Neural progenitor cell (in vitro differentiated cells): Measurements from ENCODE around the gene C3orf70. TPM values are rescaled to one million over a fixed set of nuclear protein-coding genes. Genes with fewer than 3 reads are reported as not detected.

Experiments
- DNase-seq: peaks from one replicate; pipeline ENCODE4 v3.0.0-alpha.2; 2016; ENCODE audit warnings: low spot score
- H2AFZ ChIP-seq: fragments of 200-600 bp; sonication (generic); replicated peaks from 2 replicates; pipeline ENCODE4 v1.6.1; 2016; ENCODE audit warnings: antibody characterized with exemption
- H3F3A ChIP-seq: fragments of 200-600 bp; sonication (generic); 2 replicates; pipeline ENCODE4 v1.6.1; 2016; ENCODE audit warnings: antibody characterized with exemption, low read depth
- H3K27ac ChIP-seq: fragments of 200-600 bp; sonication (generic); 2 replicates; pipeline ENCODE4 v1.5.1; 2016; ENCODE audit warnings: mild to moderate bottlenecking
- H3K27me3 ChIP-seq: fragments of 200-600 bp; sonication (generic); 2 replicates; pipeline ENCODE4 v1.6.1; 2016; ENCODE audit warnings: mild to moderate bottlenecking, moderate library complexity
- H3K36me3 ChIP-seq: fragments of 200-600 bp; sonication (generic); 2 replicates; pipeline ENCODE4 v1.5.1; 2016
- H3K4me1 ChIP-seq: fragments of 200-600 bp; sonication (generic); 2 replicates; pipeline ENCODE4 v1.6.1; 2016; ENCODE audit warnings: mixed run types
- H3K4me2 ChIP-seq: fragments of 200-600 bp; sonication (generic); 2 replicates; pipeline ENCODE4 v1.6.1; 2016
- H3K4me3 ChIP-seq: fragments of 200-600 bp; sonication (generic); 2 replicates; pipeline ENCODE4 v1.5.1; 2016
- H3K79me2 ChIP-seq: fragments of 200-600 bp; sonication (generic); 2 replicates; pipeline ENCODE4 v1.6.1; 2016; ENCODE audit warnings: low read depth
- H3K9ac ChIP-seq: fragments of 200-600 bp; sonication (generic); 2 replicates; pipeline ENCODE4 v1.6.1; 2016
- H3K9me3 ChIP-seq: fragments of 200-600 bp; sonication (generic); 2 replicates; pipeline ENCODE4 v1.5.1; 2016; ENCODE audit warnings: low read depth
- H4K20me1 ChIP-seq: fragments of 200-600 bp; sonication (generic); 2 replicates; pipeline ENCODE4 v1.6.1; 2016; ENCODE audit warnings: low read depth
- H3K27ac Mint-ChIP-seq: 3 replicates; pipeline ENCODE4 v1.8.0; 2021; ENCODE audit warnings: mixed read lengths
- H3K27me3 Mint-ChIP-seq: 2 replicates; pipeline ENCODE4 v1.8.0; 2022; ENCODE audit warnings: low read depth, mild to moderate bottlenecking, inconsistent platforms, moderate library complexity, mixed read lengths; ENCODE audit not compliant: insufficient read depth
- H3K36me3 Mint-ChIP-seq: 3 replicates; pipeline ENCODE4 v1.8.0; 2021; ENCODE audit warnings: mixed read lengths
- H3K4me1 Mint-ChIP-seq: 3 replicates; pipeline ENCODE4 v1.8.0; 2021; ENCODE audit warnings: mixed read lengths
- H3K4me3 Mint-ChIP-seq: 3 replicates; pipeline ENCODE4 v1.8.0; 2021; ENCODE audit warnings: mild to moderate bottlenecking, moderate library complexity, mixed read lengths
- H3K9me3 Mint-ChIP-seq: 3 replicates; pipeline ENCODE4 v1.8.0; 2020; ENCODE audit warnings: mixed read lengths
- EZH2 ChIP-seq: fragments of 200-600 bp; sonication (generic); IDR thresholded peaks from 2 replicates; pipeline ENCODE4 v1.6.1; 2017; ENCODE audit warnings: antibody characterized with exemption, mild to moderate bottlenecking, moderate library complexity
- EZH2phosphoT487 ChIP-seq: fragments of 200-600 bp; sonication (generic); IDR thresholded peaks from 2 replicates; pipeline ENCODE4 v1.6.1; 2017; ENCODE audit warnings: antibody characterized with exemption
- total RNA-seq: library from RNA; depleted of rRNA; stranded (reverse); fragments of >200 nt; gene quantifications from 2 replicates; pipeline ENCODE4 v1.2.3, GENCODE V29; 2015; ENCODE audit warnings: low replicate concordance
- TF ChIP-seq, protein P1 (sequence below): fragments of 200-600 bp; sonication (generic); IDR thresholded peaks from 2 replicates; pipeline ENCODE4 v1.5.1; 2017; ENCODE audit warnings: antibody characterized with exemption, mild to moderate bottlenecking

Gene C3orf70
- total RNA-seq, 1 donor from 2014 or later: 4.8 TPM

GRCh38 chr3:185046603-185047002 lies 106.3 kb downstream of the C3orf70 start:
- Histone ChIP-seq H3F3A (no peaks in the 10 kb centered on the region), H3K79me2 (no peaks in the 10 kb centered on the region), H3K9ac (no peak overlapping the region), H3K4me3 (no peak overlapping the region), H3K9me3 (no peaks in the 10 kb centered on the region), H3K27me3 (no peaks in the 10 kb centered on the region), H3K27ac (no peak overlapping the region), H3K36me3 (no peaks in the 10 kb centered on the region), H3K4me2 (no peak overlapping the region), H4K20me1 (no peaks in the 10 kb centered on the region), H3K4me1 (no peaks in the 10 kb centered on the region), H2AFZ (no peak overlapping the region)
- H3K4me3 Mint-ChIP-seq: no peak overlapping the region
- H3K27ac Mint-ChIP-seq: no peak overlapping the region
- TF ChIP-seq EZH2phosphoT487 (no peak), EZH2 (no peak)
- TF ChIP-seq, protein P1, sequence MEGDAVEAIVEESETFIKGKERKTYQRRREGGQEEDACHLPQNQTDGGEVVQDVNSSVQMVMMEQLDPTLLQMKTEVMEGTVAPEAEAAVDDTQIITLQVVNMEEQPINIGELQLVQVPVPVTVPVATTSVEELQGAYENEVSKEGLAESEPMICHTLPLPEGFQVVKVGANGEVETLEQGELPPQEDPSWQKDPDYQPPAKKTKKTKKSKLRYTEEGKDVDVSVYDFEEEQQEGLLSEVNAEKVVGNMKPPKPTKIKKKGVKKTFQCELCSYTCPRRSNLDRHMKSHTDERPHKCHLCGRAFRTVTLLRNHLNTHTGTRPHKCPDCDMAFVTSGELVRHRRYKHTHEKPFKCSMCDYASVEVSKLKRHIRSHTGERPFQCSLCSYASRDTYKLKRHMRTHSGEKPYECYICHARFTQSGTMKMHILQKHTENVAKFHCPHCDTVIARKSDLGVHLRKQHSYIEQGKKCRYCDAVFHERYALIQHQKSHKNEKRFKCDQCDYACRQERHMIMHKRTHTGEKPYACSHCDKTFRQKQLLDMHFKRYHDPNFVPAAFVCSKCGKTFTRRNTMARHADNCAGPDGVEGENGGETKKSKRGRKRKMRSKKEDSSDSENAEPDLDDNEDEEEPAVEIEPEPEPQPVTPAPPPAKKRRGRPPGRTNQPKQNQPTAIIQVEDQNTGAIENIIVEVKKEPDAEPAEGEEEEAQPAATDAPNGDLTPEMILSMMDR: no peak
- H3K4me1 Mint-ChIP-seq: peaks cover 13% of the 10 kb centered on the region
- no peaks in the 10 kb centered on the region for H3K9me3 Mint-ChIP-seq
- no peaks in the 10 kb centered on the region for H3K27me3 Mint-ChIP-seq
- DNase-seq: no peak
- peaks cover 20% of the 10 kb centered on the region for H3K36me3 Mint-ChIP-seq

- Histone ChIP-seq H3K4me2 (no peak overlapping the region), H3K9ac (no peak overlapping the region), H3F3A (no peaks in the 10 kb centered on the region), H3K79me2 (no peaks in the 10 kb centered on the region), H3K4me1 (no peaks in the 10 kb centered on the region), H4K20me1 (no peaks in the 10 kb centered on the region), H3K36me3 (no peaks in the 10 kb centered on the region), H2AFZ (no peak overlapping the region), H3K27ac (no peak overlapping the region), H3K27me3 (no peaks in the 10 kb centered on the region), H3K4me3 (no peak overlapping the region), H3K9me3 (no peaks in the 10 kb centered on the region)
- Mint-ChIP-seq H3K9me3 (no peaks in the 10 kb centered on the region), H3K4me1 (peaks cover 17% of the 10 kb centered on the region), H3K36me3 (peaks cover 19% of the 10 kb centered on the region), H3K27ac (peak overlapping the region; percentile 67), H3K27me3 (no peaks in the 10 kb centered on the region), H3K4me3 (no peak overlapping the region)
- no peak for DNase-seq
- no peak for TF ChIP-seq EZH2
These were observed 106.7 kb downstream of the C3orf70 start for GRCh38 chr3:185046164-185046515.

GRCh38 chr3:185042312-185043050 lies 110.4 kb downstream of the C3orf70 start:
- H3F3A ChIP-seq: no peaks in the 10 kb centered on the region
- no peaks in the 10 kb centered on the region for H4K20me1 ChIP-seq
- H2AFZ ChIP-seq: no peak overlapping the region
- peaks cover 3% of the 10 kb centered on the region for H3K36me3 Mint-ChIP-seq
- no peak for TF ChIP-seq EZH2
- TF ChIP-seq EZH2phosphoT487: no peak
- TF ChIP-seq, protein P1: no peak
- H3K27ac ChIP-seq: no peak overlapping the region
- H3K9me3 ChIP-seq: no peaks in the 10 kb centered on the region
- peaks cover 2% of the 10 kb centered on the region for H3K9me3 Mint-ChIP-seq
- H3K4me2 ChIP-seq: no peak overlapping the region
- H3K27me3 ChIP-seq: no peaks in the 10 kb centered on the region
- H3K4me3 ChIP-seq: no peak overlapping the region
- H3K4me1 ChIP-seq: peaks cover 8% of the 10 kb centered on the region
- H3K9ac ChIP-seq: no peak overlapping the region
- peaks cover 17% of the 10 kb centered on the region for H3K4me1 Mint-ChIP-seq
- H3K4me3 Mint-ChIP-seq: no peak overlapping the region
- no peaks in the 10 kb centered on the region for H3K79me2 ChIP-seq
- DNase-seq: no peak
- no peaks in the 10 kb centered on the region for H3K36me3 ChIP-seq
- no peak overlapping the region for H3K27ac Mint-ChIP-seq
- H3K27me3 Mint-ChIP-seq: no peaks in the 10 kb centered on the region

- Histone ChIP-seq H3K36me3 (no peaks in the 10 kb centered on the region), H3K79me2 (no peaks in the 10 kb centered on the region), H3K9me3 (no peaks in the 10 kb centered on the region), H3K9ac (no peak overlapping the region), H3K27me3 (no peaks in the 10 kb centered on the region), H3F3A (no peaks in the 10 kb centered on the region), H4K20me1 (no peaks in the 10 kb centered on the region), H3K4me2 (no peak overlapping the region), H3K4me3 (no peak overlapping the region), H3K27ac (no peak overlapping the region), H2AFZ (no peak overlapping the region), H3K4me1 (peaks cover 8% of the 10 kb centered on the region)
- H3K4me1 Mint-ChIP-seq: peaks cover 17% of the 10 kb centered on the region
- H3K9me3 Mint-ChIP-seq: peaks cover 2% of the 10 kb centered on the region
- no peaks in the 10 kb centered on the region for H3K27me3 Mint-ChIP-seq
- H3K27ac Mint-ChIP-seq: peak overlapping the region; percentile 12
- peaks cover 3% of the 10 kb centered on the region for H3K36me3 Mint-ChIP-seq
- no peak for DNase-seq
- no peak for TF ChIP-seq EZH2phosphoT487
- no peak for TF ChIP-seq EZH2
- H3K4me3 Mint-ChIP-seq: no peak overlapping the region
These were observed 111.3 kb downstream of the C3orf70 start for GRCh38 chr3:185041540-185041939.
